GM18505 (cell line): ENCODE results near the gene SBK3.
"Not testable (repeated sequence)": the region's sequence is repeated elsewhere in the genome, so short reads cannot be mapped to it uniquely, and the experiment has no call there.

Experiments
- ATAC-seq: cut with Tn5 transposase; IDR thresholded peaks from one replicate; pipeline ENCODE4 v1.9.1; 2021; ENCODE audit not compliant: unreplicated experiment
- POLR2A ChIP-seq: IDR thresholded peaks from 4 replicates; pipeline ENCODE4 v1.6.1; 2011; ENCODE audit warnings: borderline replicate concordance; ENCODE audit not compliant: insufficient read depth, insufficient read length; ENCODE audit errors: extremely low read depth

The SBK3 gene, protein sequence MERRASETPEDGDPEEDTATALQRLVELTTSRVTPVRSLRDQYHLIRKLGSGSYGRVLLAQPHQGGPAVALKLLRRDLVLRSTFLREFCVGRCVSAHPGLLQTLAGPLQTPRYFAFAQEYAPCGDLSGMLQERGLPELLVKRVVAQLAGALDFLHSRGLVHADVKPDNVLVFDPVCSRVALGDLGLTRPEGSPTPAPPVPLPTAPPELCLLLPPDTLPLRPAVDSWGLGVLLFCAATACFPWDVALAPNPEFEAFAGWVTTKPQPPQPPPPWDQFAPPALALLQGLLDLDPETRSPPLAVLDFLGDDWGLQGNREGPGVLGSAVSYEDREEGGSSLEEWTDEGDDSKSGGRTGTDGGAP

DNA sequence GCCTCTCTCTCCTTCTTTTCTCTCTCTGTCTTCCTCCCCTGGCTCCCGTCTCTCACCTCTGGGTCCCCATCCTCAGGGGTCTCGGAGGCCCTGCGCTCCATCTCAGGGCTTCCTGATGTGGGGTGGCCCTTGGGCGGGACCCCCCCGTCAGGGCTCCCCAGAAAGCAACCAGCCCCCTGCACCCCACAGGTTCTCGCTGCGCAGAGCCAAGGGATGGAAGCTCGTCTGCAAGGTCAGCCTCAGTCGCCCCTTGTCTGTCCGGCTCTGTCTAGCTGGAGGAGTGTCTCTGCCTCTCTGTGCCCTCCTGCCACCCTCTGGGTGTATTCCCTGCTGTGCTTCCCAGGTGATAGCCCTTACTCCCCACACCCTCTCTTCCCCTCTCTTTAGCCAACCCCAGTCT is at the start of gene SBK3:
Gene SBK3, minus strand, starts transcription at position 101 of the 400 bp plus-strand sequence. Its CDS starts 0 bp downstream, at position 101.
- TF ChIP-seq POLR2A = no peak

GRCh38 chr19:55593096-55593772 is 47.9 kb upstream of the SBK3 start:
- ATAC-seq = no peak
- no peak for TF ChIP-seq POLR2A

More for the DNA sequence above, at the start of gene SBK3:
- ATAC-seq = no peak

DNA sequence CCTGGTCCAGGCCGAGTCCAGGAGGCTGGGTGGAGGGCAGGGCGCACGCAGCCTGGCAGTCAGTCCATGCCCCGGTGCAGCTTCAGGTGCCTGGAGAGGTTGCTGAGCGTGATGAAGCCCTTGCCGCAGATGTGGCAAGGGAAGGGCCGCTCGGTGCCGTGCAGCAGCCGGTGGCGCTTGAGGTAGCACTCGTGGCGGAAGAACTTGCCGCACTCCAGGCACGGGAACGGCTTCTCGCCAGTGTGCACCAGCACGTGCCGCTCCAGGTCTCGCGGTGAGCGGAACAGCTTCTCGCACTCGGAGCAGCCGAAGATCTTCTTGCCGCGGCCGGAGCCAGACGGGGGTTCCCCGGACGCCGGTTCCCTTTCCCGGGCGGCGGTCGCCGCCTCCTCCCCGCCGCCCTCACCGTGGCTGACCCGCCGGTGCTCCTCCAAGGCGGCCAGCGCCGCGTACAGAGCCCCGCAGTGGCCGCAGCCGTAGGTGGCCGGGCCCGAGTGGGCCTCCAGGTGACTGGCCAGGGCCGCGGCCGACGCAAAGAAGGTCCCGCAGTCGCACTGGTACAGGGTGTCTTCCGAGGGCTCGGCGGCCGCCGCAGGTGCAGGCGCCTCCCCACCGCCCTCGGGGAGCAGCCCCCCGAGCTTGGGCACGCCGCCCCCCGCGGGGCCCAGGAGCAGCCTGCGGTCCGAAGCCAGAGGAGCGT is 47.2 kb upstream of the SBK3 start:
- no peak for ATAC-seq
- TF ChIP-seq POLR2A = no peak

GRCh38 chr19:55591555-55591954 is 46.2 kb upstream of the SBK3 start:
- no peak for TF ChIP-seq POLR2A
- ATAC-seq = no peak

DNA sequence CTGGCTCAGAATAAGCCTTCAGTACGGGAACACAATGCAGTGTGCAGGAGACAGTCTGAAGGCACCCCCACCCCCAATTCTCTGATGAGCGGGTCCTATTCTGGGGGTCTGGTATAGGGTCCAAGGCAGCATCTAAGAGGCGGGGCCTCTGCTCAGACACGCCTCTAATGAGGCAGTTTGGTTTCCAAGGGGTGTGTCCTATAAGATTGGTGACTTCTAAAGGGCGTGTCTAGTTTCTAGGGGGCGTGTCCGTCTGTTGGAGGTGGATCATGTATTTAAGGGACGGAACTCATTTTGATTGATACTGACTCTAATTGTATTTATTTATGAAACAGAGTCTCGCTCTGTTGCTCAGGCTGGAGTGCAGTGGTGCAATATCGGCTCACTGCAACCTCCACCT is 45.3 kb upstream of the SBK3 start:
- ATAC-seq = no peak
- TF ChIP-seq POLR2A = no peak

DNA sequence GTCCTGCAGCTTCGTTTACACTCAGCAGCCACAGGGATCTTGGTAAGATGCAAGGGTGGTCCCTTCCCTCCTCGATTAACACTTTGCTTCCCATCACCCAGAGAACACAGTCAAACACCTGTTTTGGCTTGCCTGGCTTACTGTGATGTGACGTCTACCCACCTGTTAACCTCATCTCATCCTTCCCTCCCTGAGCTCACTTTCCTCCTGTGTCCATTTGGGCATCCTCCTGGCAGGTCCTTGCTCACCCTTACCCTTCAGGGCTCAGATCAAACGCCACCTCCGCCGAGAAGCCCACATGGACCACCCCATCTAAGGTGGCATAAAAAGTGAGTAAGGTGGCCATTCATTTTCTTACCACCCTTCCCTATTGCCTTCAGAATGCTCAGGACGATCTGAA is 44.8 kb upstream of the SBK3 start:
- ATAC-seq = no peak
- TF ChIP-seq POLR2A = no peak

DNA sequence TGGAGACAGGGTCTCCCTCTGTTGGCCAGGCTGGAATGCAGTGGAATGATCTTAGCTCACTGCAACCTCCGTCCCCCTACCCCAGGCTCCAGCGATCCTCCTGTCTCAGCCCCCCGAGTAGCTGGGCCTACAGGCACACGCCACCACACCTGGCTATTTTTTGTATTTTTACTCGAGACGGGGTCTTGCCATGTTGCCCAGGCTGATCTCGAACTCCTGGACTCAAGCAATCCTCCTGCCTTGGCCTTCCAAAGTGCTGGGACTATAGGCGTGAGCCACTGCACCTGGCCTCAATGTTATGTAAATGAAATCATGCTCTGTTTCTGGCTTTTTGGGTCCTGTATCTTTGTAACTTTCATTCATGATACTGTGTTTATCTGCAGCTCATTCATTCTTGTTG is 43.4 kb upstream of the SBK3 start:
- ATAC-seq = no peak
- TF ChIP-seq POLR2A = no peak

DNA sequence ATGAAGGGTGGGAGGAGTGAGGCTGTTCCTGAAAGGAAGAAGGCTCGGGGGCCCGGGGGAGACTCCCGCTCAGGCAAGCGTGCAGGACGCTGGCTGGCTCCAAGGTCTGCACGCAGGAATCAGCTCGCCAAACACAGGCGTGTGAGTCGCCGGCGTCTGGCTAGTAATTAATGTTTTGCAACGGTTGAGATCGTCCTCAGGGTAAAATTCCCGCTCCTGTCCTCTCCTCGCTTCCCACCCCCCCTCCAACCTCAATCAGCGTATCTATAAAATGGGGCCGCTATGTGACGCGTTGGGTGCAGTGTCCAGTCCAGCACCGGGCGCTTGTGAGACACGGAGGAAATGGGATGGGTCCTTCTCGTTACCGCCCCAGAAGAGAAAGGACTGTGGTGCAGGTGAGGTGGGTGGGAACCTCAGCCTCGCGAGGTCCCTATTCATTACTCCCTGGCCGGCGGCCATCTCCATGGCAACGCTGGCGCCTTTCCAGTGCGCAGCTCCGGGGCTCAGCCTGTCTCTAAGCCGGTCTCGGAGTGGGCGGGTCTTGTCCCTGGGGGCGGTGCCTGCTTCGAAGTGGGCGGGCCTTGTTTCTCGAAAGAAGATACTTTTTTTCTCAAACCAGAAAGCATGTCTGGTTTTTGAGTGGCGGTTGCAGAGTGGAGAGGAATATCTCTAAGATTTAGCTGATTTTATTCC is 41.8 kb upstream of the SBK3 start:
- ATAC-seq = peak; percentile 92
- TF ChIP-seq POLR2A = no peak

DNA sequence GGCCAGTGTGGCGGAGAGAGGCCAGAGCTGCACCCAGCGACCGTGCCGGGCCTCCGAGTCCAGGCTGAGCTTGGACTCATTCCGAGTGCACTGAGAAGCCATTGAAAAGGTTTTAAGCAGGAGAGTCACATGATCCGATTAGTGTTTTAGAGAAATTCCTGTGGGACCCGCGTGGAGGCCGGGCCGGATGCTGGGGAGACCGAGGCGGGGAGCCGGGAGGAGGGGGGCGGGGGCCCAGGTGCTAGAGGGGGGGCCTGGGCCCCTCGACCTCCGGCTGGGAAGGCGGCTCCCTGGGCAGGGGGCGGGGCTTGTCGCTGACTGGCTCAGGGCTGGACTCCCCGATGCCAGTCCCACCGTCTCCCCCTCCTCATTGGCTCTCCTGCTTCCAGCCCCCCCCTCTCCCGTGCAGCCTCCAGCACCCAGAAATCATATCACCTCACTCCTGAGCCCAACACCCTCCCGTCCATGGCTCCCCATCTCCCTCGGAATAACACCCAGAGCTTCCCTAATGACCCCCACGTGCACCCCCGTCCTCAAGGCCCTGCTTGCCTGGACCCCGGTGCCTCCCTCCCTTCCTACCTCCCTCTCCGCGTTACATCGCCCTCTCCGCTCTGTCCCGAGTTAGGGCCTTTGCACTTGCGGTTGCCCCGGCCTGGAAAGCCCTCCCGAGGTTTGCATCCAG is 40.5 kb upstream of the SBK3 start:
- TF ChIP-seq POLR2A = no peak
- no peak for ATAC-seq

DNA sequence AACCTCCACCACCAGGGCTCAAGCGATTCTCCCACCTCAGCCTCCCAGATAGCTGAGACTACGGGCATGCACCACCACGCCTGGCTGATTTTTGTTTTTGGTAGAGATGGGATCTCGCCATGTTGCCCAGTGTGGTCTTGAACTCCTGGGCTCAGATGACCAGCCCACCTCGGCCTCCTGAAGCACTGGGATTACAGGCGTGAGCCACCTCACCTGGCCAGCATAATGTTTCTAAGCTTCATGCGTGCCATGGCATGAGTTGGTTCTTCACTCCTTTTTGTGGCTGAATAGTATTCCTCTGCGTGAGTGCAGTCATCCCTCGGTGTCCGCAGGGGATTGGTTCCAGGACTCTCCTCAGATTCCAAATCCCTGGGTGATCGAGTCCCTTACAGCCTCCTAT is 39.5 kb upstream of the SBK3 start:
- no peak for ATAC-seq
- no peak for TF ChIP-seq POLR2A

DNA sequence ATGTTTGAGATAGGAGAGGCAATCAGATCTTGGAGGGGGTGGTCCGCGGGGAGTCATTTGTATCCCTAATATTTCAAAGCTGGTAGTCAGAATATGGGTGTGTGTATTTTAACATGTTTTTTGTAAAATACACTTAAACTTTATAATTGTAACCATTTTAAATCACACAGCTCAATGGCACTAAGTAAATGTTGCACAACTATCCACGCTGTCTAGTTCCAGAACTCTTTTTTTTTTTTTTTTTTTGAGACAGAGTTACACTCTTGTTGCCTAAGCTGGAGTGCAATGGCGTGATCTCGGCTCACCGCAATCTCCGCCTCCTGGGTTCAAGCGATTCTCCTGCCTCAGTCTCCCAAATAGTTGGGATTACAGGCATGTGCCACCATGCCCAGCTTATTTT is 38.6 kb upstream of the SBK3 start:
- ATAC-seq = not testable (repeated sequence)

DNA sequence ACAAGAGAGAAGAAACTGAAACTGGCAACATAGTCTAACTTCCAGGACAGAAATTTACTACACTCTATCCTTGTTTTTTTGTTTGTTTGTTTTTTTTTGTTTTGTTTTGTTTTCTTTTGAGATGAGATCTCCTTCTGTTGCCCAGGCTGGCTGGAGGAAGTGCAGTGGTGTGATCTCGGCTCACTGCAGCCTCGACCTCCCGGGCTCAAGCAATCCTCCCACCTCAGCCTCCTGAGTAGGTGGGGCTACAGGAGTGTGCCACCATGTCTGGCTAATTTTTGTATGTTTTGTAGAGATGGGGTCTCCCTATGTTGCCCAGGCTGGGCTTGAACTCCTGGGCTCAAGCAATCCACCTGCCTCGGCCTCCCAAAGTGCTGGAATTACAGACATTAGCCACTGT is 36.9 kb upstream of the SBK3 start:
- not testable (repeated sequence) for ATAC-seq

- no peak for ATAC-seq
- TF ChIP-seq POLR2A = no peak
Observed at GRCh38 chr19:55581823-55582223, 36.5 kb upstream of the SBK3 start.
